ENCODE measurements around the gene PTGES2. TPM values are rescaled to one million over a fixed set of nuclear protein-coding genes. Genes with fewer than 3 reads are reported as not detected.

PTGES2 gene
- total RNA-seq, 6 experiments from 2014 or later = 68.5 to 82.8 (median 70.6) TPM

DNA sequence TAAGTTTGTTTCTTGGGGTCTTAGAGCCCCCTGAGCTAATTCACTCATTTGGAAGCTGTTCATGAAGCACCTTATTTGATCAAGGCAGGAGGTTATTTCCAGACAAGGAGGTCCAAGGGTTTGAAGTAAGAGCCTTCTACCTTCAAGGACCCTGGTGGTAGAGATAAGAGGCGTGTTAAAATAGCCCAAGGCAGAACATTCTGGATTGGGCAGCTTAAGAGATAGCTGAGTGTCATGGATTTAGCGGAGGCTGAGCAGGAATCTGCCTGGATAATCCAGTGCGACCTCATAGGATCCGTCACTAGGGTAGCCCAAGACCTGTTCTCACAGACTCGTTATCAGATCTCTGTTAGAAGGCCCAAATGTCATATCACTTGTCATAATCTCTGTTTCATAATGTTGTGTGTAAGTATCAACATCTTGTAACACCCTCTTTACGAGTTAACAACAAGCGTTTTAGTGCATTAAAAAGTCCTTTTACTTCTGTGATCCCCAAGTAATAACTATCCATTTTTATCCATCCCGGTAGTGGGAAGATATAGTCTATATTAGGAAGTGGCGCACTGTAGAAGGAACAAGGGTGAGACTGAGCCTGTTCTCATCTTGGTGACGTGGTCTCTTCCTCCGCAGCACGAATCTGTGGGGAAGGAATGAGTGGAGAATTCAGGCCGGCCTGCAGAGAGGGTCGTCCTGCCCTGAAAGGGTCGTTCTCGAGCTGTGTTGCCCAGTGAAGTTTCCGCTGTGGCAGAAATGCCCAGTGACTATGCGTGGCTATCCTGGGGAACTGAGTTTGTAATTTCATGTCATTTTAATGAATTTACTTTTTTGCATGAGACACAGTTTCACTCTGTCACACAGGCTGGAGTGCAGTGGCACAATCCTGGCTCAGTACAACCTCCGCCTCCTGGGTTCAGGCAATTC lies 30.7 kb downstream of the PTGES2 start:
- no peaks in the 10 kb centered on the region for H3K9me3 Mint-ChIP-seq
- TF ChIP-seq, protein P1, sequence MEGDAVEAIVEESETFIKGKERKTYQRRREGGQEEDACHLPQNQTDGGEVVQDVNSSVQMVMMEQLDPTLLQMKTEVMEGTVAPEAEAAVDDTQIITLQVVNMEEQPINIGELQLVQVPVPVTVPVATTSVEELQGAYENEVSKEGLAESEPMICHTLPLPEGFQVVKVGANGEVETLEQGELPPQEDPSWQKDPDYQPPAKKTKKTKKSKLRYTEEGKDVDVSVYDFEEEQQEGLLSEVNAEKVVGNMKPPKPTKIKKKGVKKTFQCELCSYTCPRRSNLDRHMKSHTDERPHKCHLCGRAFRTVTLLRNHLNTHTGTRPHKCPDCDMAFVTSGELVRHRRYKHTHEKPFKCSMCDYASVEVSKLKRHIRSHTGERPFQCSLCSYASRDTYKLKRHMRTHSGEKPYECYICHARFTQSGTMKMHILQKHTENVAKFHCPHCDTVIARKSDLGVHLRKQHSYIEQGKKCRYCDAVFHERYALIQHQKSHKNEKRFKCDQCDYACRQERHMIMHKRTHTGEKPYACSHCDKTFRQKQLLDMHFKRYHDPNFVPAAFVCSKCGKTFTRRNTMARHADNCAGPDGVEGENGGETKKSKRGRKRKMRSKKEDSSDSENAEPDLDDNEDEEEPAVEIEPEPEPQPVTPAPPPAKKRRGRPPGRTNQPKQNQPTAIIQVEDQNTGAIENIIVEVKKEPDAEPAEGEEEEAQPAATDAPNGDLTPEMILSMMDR (IDR thresholded peaks at IDR 0.05) = no peak
- DNase-seq = no peak
- peaks cover 80% of the 10 kb centered on the region for H3K4me1 Mint-ChIP-seq (ENCODE audit: low read depth)
- H3K36me3 Mint-ChIP-seq (ENCODE audit: low read depth) = peaks cover 15% of the 10 kb centered on the region
- peaks cover 1% of the 10 kb centered on the region for H3K27me3 Mint-ChIP-seq (ENCODE audit: insufficient read depth)
- no peak overlapping the region for H3K4me3 Mint-ChIP-seq
- peak overlapping the region; percentile 100 for H3K27ac Mint-ChIP-seq

DNA sequence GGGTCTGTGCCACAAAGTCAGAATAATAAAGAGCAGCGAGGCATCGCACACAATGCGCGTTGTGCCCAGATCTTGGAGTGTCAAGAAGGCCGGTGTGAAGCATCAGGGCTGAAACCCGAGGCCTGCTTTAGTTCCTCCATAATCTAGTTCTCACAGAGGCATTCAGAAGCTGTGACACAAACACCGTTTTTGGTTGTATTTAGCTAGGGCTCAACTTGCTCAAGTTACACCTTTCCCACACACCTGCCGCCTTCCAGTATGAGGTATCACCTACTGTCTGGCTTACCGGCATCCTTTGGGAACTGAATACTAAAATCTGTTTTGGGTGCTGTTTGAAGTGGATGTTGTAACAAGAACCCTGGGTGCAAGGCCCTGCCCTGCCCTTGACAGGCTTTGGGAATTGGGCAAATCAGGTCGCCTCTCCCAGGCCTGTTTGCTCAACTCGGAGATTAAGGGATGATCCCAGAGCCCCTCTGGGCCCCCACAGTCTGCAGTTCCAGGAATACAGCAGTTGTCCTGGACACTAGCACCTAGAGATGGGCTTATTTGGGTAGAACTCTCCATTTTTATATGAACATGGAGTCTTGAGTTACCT lies 32.5 kb downstream of the PTGES2 start:
- Mint-ChIP-seq H3K27me3 (ENCODE audit: insufficient read depth) (no peaks in the 10 kb centered on the region; the same call in none of the 2 replicates), H3K36me3 (ENCODE audit: low read depth) (0 out of 2 replicates have a peak, but pooled peaks cover 9% of the 10 kb centered on the region), H3K4me3 (peak overlapping the region; percentile 89), H3K4me1 (ENCODE audit: low read depth) (peaks cover 82% of the 10 kb centered on the region), H3K9me3 (no peaks in the 10 kb centered on the region), H3K27ac (peak overlapping the region; percentile 100)
- TF ChIP-seq, protein P1 (IDR thresholded peaks at IDR 0.05) = no peak
- no peak for DNase-seq

DNA sequence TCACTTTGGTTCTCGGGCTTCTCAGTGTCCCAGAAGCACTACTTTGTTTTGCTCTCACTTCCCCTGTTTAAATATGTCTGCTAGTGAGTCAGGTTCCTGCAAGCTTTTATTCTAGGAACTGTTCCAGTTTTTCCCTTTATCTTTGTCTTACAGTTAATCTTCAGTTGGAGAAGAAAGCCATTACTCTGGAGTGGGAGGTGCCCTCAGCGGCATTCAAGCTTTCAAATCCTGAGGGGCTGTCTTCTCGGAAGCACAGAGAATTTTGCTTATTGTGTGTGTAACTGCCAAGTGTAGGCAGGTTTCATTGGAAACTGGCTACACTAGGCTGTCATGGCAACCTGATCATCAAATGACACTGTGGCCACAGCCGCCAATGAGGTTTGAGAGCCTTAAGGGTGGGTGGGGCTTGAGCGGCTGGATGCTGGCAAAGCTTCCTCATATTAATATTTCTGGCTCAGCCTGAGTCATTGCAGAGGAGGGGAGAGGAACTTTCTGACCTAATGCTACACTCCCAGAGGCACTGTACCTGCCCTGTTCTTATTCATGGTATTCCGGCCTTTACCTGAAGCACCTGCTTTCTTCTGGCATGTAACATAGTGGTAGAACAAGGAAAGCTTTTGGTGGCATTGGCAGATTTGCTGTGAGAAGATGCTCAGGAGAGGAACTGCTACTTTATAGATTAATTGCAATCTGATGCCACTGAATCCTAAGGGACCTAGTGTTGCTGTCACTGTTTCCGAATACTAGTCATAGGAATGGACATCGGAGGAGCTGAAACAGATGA lies 33.2 kb downstream of the PTGES2 start:
- TF ChIP-seq, protein P1 (IDR thresholded peaks at IDR 0.05) = no peak
- H3K27ac Mint-ChIP-seq = peak overlapping the region; percentile 100
- peaks cover 82% of the 10 kb centered on the region for H3K4me1 Mint-ChIP-seq (ENCODE audit: low read depth)
- H3K9me3 Mint-ChIP-seq = no peaks in the 10 kb centered on the region
- H3K27me3 Mint-ChIP-seq (ENCODE audit: insufficient read depth) = no peaks in the 10 kb centered on the region; the same call in none of the 2 replicates
- peak; percentile 98 for DNase-seq
- peak overlapping the region; percentile 89 for H3K4me3 Mint-ChIP-seq
- 0 out of 2 replicates have a peak, but pooled peaks cover 6% of the 10 kb centered on the region for H3K36me3 Mint-ChIP-seq (ENCODE audit: low read depth)

GRCh38 chr9:128093011-128093410 lies 34.5 kb downstream of the PTGES2 start:
- H3K4me1 Mint-ChIP-seq (ENCODE audit: low read depth) = peaks cover 72% of the 10 kb centered on the region
- TF ChIP-seq, protein P1 (IDR thresholded peaks at IDR 0.05) = no peak
- peak overlapping the region; percentile 89 for H3K4me3 Mint-ChIP-seq
- peak overlapping the region; percentile 100 for H3K27ac Mint-ChIP-seq
- no peaks in the 10 kb centered on the region; the same call in 1 of the 2 replicates for H3K27me3 Mint-ChIP-seq (ENCODE audit: insufficient read depth)
- no peak for DNase-seq
- H3K36me3 Mint-ChIP-seq (ENCODE audit: low read depth) = no peaks in the 10 kb centered on the region; the same call in 1 of the 2 replicates
- no peaks in the 10 kb centered on the region for H3K9me3 Mint-ChIP-seq
